Iris pigment epithelial cell (primary cell): ENCODE measurements around the gene SIRT6.
"Not testable (repeated sequence)": the region's sequence is repeated elsewhere in the genome, so short reads cannot be mapped to it uniquely, and the experiment has no call there.

ENCODE experiments used
- DNase-seq: peaks from one replicate; pipeline ENCODE4 v3.0.0-alpha.2; 2011; ENCODE audit warnings: low read depth

The SIRT6 gene

DNA sequence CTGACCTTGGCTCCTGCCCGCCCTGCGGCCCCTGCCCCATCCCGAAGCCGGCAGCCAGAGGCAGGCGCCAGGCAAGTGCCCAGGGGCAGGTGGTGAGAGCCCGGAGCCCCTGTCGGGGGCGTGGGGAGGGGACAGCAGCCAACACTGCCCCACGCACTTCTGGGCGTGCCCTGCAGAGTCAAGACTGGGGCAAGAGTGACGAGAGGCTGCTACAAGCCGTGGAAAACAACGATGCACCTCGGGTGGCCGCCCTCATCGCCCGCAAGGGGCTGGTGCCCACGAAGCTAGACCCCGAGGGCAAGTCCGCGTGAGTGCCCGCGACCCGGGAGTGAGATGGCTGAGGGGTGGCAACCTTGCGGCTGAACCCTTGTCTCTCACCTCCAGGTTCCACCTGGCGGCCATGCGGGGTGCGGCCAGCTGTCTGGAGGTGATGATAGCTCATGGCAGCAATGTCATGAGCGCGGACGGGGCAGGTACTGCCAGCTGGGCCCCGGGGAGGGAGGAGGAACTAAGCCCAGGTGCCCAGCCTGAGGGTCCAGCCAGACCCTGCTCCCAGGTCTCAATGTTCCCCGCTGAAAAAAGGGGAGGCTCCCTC, 17.4 kb upstream of the SIRT6 start:
- no peak for DNase-seq

DNA sequence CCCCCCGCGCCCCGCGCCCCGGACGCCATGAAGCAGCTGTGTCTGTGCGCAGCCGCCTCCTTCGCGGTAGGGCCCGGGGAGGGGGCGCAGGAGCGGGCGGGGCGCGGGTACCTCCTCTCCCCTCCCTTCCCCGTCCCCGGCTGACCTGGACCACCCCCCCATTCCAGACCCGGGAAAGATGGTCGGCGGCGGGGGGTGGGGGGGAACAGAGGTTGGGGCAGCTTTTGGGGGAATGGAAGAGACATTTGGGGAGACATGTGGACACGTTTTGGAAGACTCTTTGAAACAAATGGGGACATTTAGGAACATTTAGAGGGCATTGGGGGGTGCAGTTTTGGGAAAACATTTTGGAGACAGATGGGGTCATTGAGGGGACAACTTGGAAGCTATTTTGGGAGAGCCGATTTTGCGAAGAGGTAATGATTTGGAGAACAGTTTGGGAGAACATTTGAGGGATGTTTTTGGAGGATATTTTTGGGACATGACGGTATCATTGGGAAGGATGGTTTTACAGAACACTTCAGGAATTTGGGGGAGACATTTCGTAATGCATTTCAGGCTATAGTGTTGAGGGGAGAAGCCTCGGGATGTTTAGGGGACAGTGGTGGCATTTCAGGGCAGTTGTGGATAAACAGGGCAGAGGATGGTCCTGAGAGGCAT, 16.2 kb upstream of the SIRT6 start:
- no peak for DNase-seq

DNA sequence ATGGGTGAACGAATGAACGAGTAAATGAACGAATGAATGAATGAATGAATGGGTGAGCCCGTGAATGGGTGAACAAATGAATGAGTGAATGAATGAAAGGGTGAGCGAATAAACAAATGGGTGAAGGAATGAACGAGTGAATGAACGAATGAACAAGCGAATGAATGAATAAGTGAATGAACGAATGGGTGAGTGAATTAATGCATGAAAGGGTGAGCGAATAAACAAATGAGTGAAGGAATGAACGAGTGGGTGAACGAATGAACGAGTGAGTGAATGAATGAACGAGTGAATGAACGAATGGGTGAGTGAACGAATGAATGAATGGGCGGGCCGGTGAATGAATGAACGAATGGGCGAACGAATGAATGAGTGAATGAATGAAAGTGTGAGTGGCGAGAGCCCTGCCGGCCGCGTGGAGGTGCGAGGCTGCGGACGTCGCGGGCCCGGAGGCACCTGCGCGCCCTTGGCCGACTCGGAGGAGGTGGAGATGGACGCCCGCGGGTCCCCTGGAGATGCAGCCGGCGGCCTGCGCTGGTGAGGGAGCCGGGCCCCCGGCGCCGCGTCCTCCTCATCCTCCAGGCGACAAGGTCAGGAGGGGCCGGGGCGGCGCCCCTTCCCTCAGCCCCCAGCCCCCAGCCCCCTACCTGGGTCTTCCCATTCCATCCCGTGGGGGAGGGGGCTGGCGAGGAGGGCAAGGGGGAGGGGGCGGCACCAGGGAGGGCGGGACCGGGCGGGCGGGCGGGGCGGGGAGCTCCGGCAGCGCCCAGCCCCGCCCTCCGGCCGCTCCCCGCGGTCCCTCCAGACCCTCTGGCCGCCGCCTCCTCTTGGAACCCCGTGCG, 15.5 kb upstream of the SIRT6 start:
- DNase-seq, result no peak

DNA sequence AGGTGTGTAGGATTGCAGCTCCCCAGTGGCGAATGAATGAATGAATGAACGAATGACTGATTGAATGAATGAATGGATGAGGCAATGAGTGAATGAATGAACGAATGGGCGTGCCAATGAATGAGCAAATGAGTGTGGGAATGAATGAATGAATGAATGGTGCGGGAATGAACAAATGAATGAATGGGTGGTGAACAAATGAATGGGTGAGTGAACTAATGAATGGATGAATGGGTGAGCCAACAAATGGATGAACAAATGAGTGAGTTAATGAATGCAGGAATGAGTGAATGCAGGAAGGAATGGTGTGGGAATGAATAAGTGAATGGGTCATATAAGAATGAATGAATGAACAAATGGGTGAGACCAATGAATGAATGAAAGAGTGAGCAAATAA, 14.9 kb upstream of the SIRT6 start:
- no peak for DNase-seq

DNA sequence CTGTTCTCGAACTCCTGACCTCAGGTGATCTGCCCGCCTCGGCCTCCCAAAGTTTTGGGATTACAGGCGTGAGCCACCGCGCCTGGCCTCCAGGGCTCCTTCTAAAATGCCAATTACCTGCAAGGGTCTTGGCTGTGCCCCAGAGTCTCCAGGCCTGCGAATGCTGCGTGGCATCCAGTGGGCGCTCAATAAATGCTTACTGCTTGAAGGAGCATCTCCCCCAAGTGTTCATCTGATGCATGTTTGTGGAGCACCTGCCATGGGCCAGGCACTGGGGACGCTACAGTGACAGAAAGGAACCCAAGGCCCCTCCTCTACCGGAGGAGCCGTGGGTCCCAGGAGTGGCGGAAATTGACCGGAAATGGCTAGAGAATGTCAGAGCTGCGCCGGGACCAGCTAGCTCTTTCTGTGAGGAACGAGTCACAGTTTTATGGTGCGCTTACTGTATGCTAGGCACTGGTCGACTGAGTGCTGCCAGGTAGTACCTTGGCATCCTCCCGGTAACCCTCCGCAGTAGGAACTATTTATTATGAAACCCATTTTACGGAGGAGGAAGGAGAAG, 14.3 kb upstream of the SIRT6 start:
- no peak for DNase-seq

DNA sequence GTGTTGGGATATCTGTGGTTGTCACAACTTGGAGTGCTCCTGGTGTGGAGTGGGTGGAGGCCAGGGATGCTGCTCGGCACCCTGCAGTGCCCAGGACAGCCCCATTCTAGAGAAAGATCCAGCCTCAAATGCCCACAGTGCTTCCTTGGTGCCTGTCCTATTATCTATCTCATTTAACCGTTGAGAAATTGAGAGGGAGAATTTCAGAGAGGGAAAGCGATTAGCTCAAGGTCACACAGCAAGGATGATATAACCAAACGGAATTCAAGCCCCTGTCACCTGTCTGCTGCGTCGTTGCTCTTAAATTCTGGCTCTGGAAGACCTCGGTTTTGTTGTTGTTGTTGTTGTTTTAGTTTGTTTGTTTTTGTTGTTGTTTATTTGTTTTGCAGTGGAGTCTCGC, 13.6 kb upstream of the SIRT6 start:
- DNase-seq, result no peak

DNA sequence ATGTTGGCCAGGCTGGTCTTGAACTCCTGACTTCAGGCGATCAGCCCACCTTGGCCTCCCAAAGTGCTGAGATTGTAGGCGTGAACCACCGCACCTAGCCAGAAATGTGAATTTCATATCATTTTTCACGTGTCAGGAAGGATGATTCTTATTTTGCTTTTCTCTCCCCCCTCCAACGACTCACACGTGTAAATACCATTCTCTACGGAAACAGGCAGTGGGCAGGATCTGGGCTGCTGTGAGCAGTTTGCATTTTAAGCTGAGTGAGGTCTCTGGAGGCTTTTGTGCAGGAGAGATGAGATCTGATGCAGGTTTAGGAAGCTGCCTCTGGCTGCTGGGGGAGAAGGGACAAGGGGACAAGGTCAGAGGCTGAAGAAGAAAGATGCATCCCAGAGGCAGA, 12.0 kb upstream of the SIRT6 start:
- DNase-seq, result no peak

DNA sequence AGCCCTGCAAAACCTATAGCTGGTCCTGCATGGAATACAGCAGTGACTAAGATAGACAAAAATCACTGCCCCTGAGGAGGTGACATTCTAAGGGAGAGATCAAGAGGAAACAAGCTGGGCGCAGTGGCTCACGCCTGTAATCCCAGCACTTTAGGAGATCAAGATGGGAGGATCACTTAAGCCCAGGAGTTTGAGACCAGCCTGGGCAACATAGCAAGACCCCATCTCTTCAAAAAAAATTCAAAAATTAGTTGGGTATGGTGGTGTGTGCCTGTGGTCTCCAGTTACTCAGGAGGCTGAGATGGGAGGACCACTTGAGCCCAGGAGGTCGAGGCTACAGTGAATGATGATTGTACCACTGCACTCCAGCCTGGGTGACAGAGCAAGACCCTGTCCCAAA, 10.2 kb upstream of the SIRT6 start:
- DNase-seq, result not testable (repeated sequence)

DNA sequence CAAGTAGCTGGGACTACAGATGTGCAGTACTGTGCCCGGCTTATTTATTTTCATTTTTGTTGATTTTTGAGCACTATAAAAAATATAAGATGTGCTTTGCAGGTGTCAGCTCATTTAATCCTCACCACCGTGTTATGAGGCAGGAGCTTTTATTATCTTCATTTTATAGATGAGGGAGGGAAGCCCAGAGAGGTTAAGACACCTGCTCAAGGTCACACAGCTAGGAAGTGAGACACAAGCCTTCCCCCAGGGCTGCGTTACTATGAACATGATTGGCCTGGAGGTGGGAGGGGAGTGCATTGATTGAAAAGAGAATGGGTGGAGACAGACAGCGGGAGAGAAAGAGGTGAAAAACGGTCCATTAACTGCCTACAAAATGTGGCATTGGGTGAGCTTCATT, 7.3 kb upstream of the SIRT6 start:
- no peak for DNase-seq

DNA sequence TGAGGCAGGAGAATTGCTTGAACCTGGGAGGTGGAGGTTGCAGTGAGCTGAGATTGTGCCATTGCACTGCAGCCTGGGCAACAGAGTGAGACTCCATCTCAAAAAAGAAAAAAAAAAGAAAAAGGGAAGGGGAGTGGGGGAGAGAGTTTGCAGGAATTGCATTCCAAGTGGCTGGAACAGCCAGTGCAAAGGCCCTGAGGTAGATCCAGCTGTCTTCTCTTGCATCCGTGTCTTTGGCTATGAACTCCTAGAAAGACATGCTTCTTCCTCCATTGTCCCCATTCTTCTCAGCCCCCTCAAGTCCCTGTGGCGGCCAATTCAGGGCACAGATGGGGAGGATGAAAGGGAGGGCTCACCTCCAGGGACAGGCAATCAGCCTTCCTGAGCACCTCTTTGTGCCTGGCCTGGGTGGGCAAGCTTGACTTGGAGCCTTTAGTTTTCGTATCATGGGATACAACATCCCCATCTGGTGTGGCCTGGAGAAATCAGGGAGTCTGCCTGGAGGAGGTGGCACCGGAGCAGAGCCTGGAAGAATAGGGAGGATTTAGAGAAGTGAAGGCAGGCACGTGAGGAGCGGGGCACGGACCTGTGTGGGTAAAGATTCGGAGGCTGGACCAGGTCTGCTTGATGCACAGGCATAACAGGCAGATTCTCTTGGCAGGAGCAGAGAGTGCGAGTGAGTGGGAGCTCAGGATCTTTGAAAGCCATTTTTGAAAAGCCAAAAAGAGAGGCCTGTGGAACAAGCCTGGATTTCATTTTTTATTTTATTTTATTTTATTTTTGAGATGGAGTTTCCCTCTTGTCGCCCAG, 5.2 kb upstream of the SIRT6 start:
- DNase-seq, result no peak

DNA sequence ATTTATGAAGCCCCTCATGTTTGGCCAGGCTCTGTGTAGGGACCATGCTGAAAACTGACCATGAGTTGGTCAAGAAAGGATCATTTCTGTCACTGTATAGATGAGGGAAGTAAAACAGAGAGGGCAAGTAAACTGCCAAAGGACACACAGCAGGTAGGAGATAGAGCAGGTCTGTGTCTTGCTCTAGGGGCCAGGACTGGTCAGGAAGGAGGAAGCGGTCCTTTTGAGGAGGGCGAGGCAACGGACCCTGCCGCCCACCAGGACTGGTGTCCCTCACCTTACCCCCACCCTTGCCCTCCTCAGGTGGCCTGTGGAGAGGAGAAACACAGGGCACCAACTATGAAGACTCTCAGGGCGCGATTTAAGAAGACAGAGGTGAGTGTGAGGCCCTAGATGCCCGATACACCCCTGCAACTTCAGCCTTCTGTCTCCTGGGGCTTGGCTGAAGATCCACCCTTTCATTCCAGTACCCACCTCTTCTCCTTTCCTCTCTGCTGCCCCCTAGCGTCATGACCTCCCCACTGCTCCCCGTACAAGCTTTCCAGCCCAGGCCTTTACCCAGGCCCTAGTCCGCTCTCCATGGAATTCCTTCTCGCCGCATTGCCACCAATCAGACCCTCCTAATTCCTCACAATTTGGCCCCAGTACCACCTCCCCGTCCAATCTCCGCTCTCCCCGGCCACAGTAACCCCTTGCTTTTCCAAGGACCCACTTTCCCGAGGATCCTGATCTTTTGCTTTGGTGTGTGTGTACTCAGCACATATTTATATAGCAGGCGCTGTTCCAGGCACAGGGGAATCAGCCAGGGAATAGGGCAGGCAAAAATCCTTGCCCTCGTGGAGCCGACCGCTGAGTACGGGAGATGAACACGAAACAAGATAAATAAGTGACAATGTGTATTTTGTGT, 4.0 kb upstream of the SIRT6 start:
- peak; percentile 57 for DNase-seq

DNA sequence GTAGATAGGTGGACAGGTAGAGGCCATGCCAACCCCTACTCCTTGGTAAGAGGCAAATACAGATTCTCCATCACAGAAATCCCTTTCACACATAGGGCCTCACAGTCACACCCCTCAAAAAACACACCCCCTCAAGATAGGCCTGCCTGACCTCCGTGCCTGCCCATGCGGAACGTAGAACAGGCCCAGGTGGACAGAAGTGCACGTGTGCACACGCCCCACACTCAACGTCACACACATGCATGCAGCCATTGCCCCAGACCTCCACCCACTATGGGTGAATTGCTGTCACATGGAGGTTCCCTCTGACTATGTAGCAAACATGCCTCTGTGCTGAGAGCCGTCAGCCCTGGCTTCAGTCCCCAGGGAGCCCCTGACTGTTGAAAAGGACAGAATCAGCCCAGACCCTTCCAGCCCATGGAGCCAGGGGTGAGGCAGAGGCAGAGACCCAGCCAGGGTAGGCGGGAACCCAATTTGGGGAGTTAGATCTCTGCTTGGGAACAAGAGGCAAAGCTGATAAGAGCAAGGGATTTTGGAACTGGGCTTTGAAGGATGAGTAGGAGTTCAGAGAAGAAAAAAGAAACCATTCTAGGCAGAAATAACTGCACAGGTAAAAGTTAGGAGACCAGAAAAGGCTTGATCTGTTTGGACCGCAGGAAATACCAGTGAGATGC, 3.2 kb upstream of the SIRT6 start:
- DNase-seq, result no peak

DNA sequence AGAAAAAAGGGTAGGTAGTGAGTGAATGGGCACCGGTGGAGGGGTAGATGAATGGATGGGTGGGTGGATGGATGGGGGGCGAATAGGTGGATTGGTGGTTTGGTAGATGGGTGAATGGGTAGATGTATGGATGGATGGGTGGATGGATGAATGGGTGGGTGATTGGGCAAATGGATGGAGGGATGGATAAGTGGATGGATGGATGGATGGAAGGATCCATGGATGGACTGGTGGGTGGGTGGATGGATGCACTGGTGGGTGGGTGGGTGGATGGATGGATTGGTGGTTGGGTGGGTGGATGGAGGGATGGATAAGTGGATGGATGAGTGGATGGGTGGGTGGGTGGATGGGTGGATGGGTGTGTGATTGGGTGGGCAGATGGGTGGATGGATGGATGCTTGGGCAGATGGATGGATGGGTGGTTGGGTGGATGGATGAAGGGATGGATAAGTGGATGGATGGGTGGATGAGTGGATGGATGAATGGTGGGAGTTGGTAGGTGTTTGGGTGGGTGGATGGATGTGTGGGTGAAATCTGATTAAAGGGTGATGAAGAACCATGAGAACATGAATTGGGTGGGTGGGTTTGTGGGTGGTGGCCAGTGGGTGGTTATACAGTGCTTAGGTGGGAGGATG, 2.5 kb upstream of the SIRT6 start:
- DNase-seq, result no peak

DNA sequence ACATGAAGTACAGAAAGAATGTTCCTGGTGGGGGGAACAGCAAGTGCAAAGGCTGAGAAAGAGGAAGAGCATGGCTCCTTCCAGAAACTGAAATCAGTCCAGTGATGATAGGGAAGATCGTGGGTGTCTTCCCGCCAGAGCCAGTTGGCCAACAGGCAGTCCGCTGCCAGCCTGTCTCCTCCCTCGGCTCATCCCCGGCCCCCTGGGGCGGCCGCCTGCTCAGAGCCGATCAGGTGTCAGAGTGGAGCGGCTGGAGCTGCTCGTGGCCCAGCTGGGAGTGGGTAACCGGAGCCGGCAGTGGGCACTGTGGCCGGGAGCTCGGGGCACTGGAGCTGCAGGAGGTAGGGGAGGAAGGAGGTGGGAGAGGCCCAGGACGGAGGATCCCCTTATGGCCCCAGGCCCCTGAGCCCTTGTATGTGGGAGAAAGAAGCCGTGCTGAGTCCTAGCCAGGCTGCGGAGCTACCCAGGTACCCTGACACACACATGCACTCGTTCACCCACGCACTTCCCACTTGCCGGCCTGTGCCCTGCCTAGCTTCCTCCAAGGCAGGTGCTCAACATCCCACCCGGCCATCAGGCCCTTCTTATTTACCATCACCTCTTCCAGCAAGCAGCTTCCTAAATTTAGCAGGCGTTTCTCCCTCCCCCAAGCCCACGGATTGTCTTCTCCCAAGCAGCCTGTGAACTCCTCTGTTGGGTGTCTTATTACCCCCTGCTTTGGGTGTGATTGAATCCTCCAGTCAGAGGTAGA, 1.8 kb upstream of the SIRT6 start:
- no peak for DNase-seq

DNA sequence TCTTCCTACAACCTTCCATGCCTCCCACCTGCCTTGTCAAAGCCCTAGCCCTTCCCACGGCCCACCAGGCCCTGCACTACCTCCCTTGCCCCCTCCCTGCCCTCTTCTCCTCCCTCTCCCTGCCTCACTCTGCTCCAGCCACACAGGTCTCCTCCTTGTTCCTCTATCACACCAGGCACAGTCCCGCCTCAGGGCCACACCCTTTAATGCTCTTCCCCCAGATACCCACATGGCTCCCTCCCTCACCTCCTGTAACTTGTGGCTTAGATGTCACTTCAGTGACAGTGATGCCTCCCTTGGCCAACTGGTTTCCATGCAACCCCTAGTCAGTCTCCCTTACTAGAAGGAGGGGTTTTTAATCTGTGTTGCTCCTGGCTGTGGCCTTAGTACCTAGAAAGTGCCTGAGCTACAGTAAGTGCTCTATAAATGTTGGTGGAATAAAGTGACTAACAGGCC, 1.3 kb downstream of the SIRT6 start:
- no peak for DNase-seq

DNA sequence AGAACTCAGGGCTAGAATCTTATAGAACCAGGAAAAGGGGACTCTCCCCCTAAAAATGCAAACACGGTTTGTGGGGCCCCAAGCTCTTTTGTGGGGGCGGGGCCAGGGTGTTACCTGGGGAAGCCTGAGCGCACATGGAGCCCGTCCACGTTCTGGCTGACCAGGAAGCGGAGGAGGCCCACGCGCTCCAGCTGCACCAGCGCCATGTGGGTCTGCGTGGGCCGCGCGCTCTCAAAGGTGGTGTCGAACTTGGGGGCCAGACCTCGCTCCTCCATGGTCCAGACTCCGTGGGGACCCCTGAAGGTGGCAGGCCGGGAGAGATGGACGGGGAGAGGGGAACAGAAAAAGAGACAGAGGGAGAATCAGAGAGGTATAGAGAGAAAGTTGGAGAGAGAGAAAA, 3.4 kb downstream of the SIRT6 start:
- no peak for DNase-seq

DNA sequence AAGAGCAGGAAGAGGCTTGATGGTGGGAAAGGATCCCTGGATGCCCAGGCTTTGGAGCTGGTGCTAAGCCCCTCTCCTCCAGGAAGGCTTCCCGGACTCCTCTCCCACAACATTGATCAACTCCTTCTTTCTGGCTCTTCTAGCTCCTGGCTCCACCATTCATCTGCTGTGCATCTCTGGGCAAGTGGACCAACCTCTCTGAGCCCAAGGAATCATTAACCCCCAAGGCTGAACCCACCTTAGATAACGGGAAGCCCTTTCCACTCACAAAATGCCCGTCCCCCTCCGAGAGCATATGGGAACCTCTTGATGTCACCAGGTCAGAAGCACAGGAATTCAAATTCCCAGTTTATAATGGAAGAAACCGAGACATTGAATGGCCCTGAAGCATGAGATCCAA, 5.2 kb downstream of the SIRT6 start:
- no peak for DNase-seq

DNA sequence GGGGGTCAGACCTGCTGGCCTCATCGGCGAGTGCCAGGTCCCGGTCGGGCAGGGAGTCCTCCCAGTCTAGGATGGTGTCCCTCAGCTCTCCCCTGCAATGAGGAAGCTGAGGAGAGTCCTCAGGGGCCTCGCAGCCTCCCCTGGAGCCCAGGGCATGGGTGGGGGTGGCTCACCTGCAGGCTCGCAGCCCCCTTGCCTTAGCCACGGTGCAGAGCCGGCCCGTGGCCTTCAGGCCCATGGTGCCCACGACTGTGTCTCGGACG, 6.8 kb downstream of the SIRT6 start:
- DNase-seq, result no peak

DNA sequence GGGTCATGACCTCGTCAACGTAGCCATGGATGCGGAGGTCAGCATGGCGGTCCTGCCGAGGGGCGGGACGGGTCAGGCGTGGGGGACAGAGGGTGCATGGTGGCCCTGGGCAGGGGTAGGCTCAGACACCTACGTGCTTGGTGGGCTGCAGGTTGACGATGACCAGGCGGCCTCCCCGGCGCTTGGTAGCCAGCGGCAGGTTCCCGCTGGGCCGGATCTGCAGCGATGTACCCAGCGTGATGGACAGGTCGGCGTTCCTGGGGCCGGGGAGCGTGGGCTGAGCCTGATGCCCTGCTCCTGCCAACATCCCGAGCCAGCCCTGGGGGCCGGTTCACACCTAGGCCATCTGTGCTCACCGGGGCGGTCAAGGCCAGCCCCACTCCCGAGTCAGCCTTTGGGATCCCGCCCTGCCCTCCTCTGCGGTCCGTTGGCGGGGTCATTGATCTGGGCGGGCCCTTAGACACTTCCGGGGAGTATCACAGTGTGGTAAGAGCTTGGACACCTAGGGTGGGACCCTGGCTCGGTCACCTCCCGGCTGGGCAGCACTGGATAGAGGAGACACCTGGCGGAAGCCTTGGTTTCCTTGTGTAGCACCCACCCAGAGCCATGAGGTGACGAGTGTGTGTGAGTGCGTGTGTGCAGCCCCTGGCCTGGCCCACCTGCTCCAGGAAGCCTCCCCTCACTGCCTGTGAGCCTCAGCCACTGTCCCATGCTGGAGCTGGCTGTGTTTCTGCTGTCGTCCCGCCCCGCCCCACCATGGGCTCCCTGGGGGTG, 7.3 kb downstream of the SIRT6 start:
- no peak for DNase-seq
